K562 (cell line): ENCODE data around the gene CEACAM8. TPM values are rescaled to one million over a fixed set of nuclear protein-coding genes. Genes with fewer than 3 reads are reported as not detected.
"Not testable (repeated sequence)": the region's sequence is repeated elsewhere in the genome, so short reads cannot be mapped to it uniquely, and the experiment has no call there.

Experiments used
- ATAC-seq: fragments of 200-7000 bp; cut with Tn5 transposase; 3 replicates; pipeline ENCODE4 v1.9.1; 2020; ENCODE audit warnings: moderate library complexity
- BruUV-seq: library from RNA; stranded (reverse); fragments of 400-500 nt; replicated peaks from 2 replicates; lab custom pipeline; 2021; lab: Mats Ljungman, UMichigan
- CTCF ChIA-PET: fragments of 300-600 bp; formaldehyde crosslinking; extraction: SDS; loops from one replicate; lab custom pipeline; 2021; ENCODE audit warnings: low intra/inter-chr PET ratio; lab: Yijun Ruan, JAX
- POLR2A ChIA-PET: fragments of 300-600, 350-650 bp; sonication (Branson Sonifier 250); formaldehyde crosslinking; extraction: SDS; loops from one replicate; lab custom pipeline; 2021; ENCODE audit warnings: antibody characterized with exemption, inconsistent platforms; lab: Yijun Ruan, JAX
- DNase-seq, 4 experiments: peaks; one replicate each; pipeline versions ENCODE4 v3.0.0 to v3.0.0-alpha.2; 2011 to 2018; ENCODE audit warnings: low spot score in 3 of 4, mixed read lengths in 3 of 4; ENCODE audit errors: extremely low read depth in 1 of 4
- FAIRE-seq: peaks from 2 replicates; lab custom pipeline; 2011; peaks lifted over from hg19 to GRCh38; lab: Jason Lieb, UNC
- H2AFZ ChIP-seq: 2 replicates; pipeline ENCODE4 v1.6.0; 2011; ENCODE audit warnings: low read depth, low read length, control low read depth, inconsistent platforms
- H3K27ac ChIP-seq: fragments of 200-600 bp; 3 replicates; pipeline ENCODE4 v1.8.0; 2011; ENCODE audit warnings: low read depth, mild to moderate bottlenecking, control low read depth, inconsistent platforms, low read length, moderate library complexity, mixed read lengths; ENCODE audit errors: extremely low read depth
- H3K27me3 ChIP-seq, 2 experiments: fragments of 300-600 bp in 1 of 2; 2 replicates in 1 of 2; 3 replicates in 1 of 2; pipeline versions ENCODE4 v1.6.0 to v1.8.0; 2011; ENCODE audit warnings: inconsistent platforms in 2 of 2, low read length in 2 of 2, mild to moderate bottlenecking in 1 of 2, mixed read lengths in 1 of 2, moderate library complexity in 1 of 2; ENCODE audit not compliant: control insufficient read depth in 2 of 2, insufficient read depth in 2 of 2
- H3K36me3 ChIP-seq: fragments of 300-600 bp; 3 replicates; pipeline ENCODE4 v1.8.0; 2011; ENCODE audit warnings: mild to moderate bottlenecking, low read length, inconsistent platforms; ENCODE audit not compliant: control insufficient read depth, insufficient read depth
- H3K4me1 ChIP-seq, 2 experiments: fragments of 200-600 bp in 1 of 2; replicated peaks in 1 of 2; 2 replicates in 1 of 2; 3 replicates in 1 of 2; pipeline versions ENCODE4 v1.5.1 to v1.8.0; 2011; ENCODE audit warnings: inconsistent platforms in 2 of 2, low read length in 2 of 2, mild to moderate bottlenecking in 1 of 2, mixed read lengths in 1 of 2, moderate library complexity in 1 of 2; ENCODE audit not compliant: control insufficient read depth in 2 of 2, insufficient read depth in 2 of 2
- H3K4me2 ChIP-seq: 2 replicates; pipeline ENCODE4 v1.6.1; 2011; ENCODE audit warnings: low read length, control low read depth, inconsistent platforms, mixed read lengths; ENCODE audit not compliant: insufficient read depth
- H3K4me3 ChIP-seq: fragments of 200-600 bp; sonication (generic), shearing (Covaris generic); 2 replicates; pipeline ENCODE4 v1.5.1; 2016; ENCODE audit warnings: control low read depth, inconsistent platforms
- H3K79me2 ChIP-seq: fragments of 200-600 bp; 3 replicates; pipeline ENCODE4 v1.8.0; 2011; ENCODE audit warnings: low read length, inconsistent platforms; ENCODE audit not compliant: control insufficient read depth, insufficient read depth
- H3K9ac ChIP-seq, 2 experiments: 2 replicates each; pipeline versions ENCODE4 v1.6.0 to v1.6.1; 2011; ENCODE audit warnings: low read depth in 2 of 2, low read length in 2 of 2, control low read depth in 1 of 2, inconsistent platforms in 1 of 2, mild to moderate bottlenecking in 1 of 2, mixed read lengths in 1 of 2; ENCODE audit not compliant: insufficient read depth in 1 of 2
- H3K9me1 ChIP-seq: one replicate; pipeline ENCODE4 v1.6.0; 2011; ENCODE audit warnings: inconsistent platforms, mild to moderate bottlenecking, low read length, moderate library complexity; ENCODE audit not compliant: control insufficient read depth, insufficient read depth
- H3K9me3 ChIP-seq: replicated peaks from 2 replicates; pipeline ENCODE4 v1.5.1; 2011; ENCODE audit warnings: low read depth, low read length, inconsistent platforms; ENCODE audit not compliant: control insufficient read depth, insufficient read depth
- H4K20me1 ChIP-seq: replicated peaks from 2 replicates; pipeline ENCODE4 v1.6.1; 2011; ENCODE audit warnings: low read length, inconsistent platforms, mixed read lengths; ENCODE audit not compliant: control insufficient read depth, insufficient read depth
- CLOCK ChIP-seq: fragments of 250-450 bp; sonication (Bioruptor Pico); IDR thresholded peaks from 2 replicates; pipeline ENCODE4 v1.4.0; 2020; ENCODE audit warnings: mild to moderate bottlenecking, moderate library complexity, borderline replicate concordance
- FOXM1 ChIP-seq, 2 experiments: fragments of 450-650 bp in 1 of 2; sonication (generic) in 1 of 2; formaldehyde crosslinking in 1 of 2; IDR thresholded peaks; 2 replicates each; pipeline versions ENCODE4 v1.6.1 to v1.9.0; 2017 to 2022; ENCODE audit warnings: low read depth in 2 of 2, mild to moderate bottlenecking in 2 of 2, missing genetic modification reagents in 1 of 2, moderate library complexity in 1 of 2
- HOMEZ ChIP-seq: fragments of 250-450 bp; sonication (Bioruptor Pico); IDR thresholded peaks from 2 replicates; pipeline ENCODE4 v1.4.0; 2020; ENCODE audit warnings: mild to moderate bottlenecking, moderate library complexity
- NR0B1 ChIP-seq: fragments of 450-650 bp; IDR thresholded peaks from one replicate; pipeline ENCODE4 v1.6.1; 2018; ENCODE audit warnings: mild to moderate bottlenecking, moderate library complexity; ENCODE audit not compliant: partially characterized antibody
- SMAD4 ChIP-seq: fragments of 250-450 bp; sonication (Bioruptor Pico); conservative IDR thresholded peaks from 2 replicates; pipeline ENCODE4 v1.8.0; 2021; ENCODE audit warnings: inconsistent platforms, mild to moderate bottlenecking, moderate library complexity
- VEZF1 ChIP-seq: fragments of 200-800 bp; sonication (Bioruptor generic); IDR thresholded peaks from 2 replicates; pipeline ENCODE4 v1.6.1; 2017; ENCODE audit warnings: missing genetic modification characterization, missing compliant biosample characterization
- ZNF431 ChIP-seq: sonication (generic); formaldehyde crosslinking; IDR thresholded peaks from 2 replicates; pipeline ENCODE4 v1.8.0; 2022; ENCODE audit warnings: mild to moderate bottlenecking, missing genetic modification reagents
- WGBS: fragments of 100-300 bp; shearing (Covaris generic); methylation state at CpG from one replicate; pipeline ENCODE4 v1.1.6; 2016; ENCODE audit warnings: low coverage, mixed read lengths; ENCODE audit not compliant: insufficient coverage; ENCODE audit errors: missing lambda C conversion rate; 5-methylcytosine and 5-hydroxymethylcytosine counted together
- in situ Hi-C: fragments of 300-500 bp; cut with MboI; formaldehyde crosslinking; loops from 4 replicates; pipeline ENCODE4 v1.15.0; 2018; ENCODE audit warnings: inconsistent platforms, mixed read lengths
- intact Hi-C: fragments of 100-400 bp; cut with micrococcal nuclease; formaldehyde crosslinking; loops from 2 replicates; pipeline ENCODE4 v1.14.2; 2022
- polyA plus RNA-seq, 8 experiments: library from polyadenylated mRNA; depleted of rRNA in 4 of 8; stranded (reverse) in 5 of 8; unstranded in 3 of 8; fragments of >200 nt; fragmentation: Nextera tagmentation in 2 of 8; fragmentation: Illumina TruSeq in 1 of 8; extraction: Ambion mirVana in 2 of 8; extraction: Trizol in 1 of 8; gene quantifications; 2 replicates each; pipeline versions ENCODE4 v1.2.1 to v1.2.3, GENCODE V29; 2011 to 2014; ENCODE audit warnings: inconsistent platforms in 1 of 8, missing spikeins in 1 of 8
- total RNA-seq, 7 experiments: library from RNA; depleted of rRNA in 6 of 7; stranded (reverse); fragments of >200 nt in 6 of 7; fragmentation: Illumina TruSeq in 2 of 7; extraction: Trizol in 2 of 7; gene quantifications; 2 replicates each; pipeline versions ENCODE4 v1.2.1 to v1.2.3, GENCODE V29; 2011 to 2021; ENCODE audit warnings: low replicate concordance in 1 of 7

CEACAM8 gene
- total and polyA plus RNA-seq, 9 of the 15 experiments (the other 6 are each of a cell fraction or from before 2014, with no cell fraction given), result not detected

GRCh38 chr19:42549067-42549466 is 45.7 kb downstream of the CEACAM8 start:
- in situ Hi-C loops, result loop anchor here (25.0 kb wide), 1 partner anchor 437 kb away; no protein-coding TSS in a partner anchor
- POLR2A ChIA-PET, H3K4me3 ChIP-seq, DNase-seq, ATAC-seq, BruUV-seq, H3K9me3 ChIP-seq, H3K27me3 ChIP-seq, FAIRE-seq, H3K36me3 ChIP-seq, H3K27ac ChIP-seq, H4K20me1 ChIP-seq, intact Hi-C loops, H2AFZ ChIP-seq, H3K9ac ChIP-seq, H3K4me2 ChIP-seq, CTCF ChIA-PET, H3K4me1 ChIP-seq, H3K9me1 ChIP-seq, H3K79me2 ChIP-seq: not testable (repeated sequence)
- WGBS, result 0% methylated on average over 1 of the region's 1 CpG
- TF ChIP-seq ZNF431 (CRISPR knock-in tag), result peak; percentile 90

GRCh38 chr19:42548552-42548951 is 46.2 kb downstream of the CEACAM8 start:
- intact Hi-C loops (no loop called here), in situ Hi-C loops (loop anchor here (25.0 kb wide), 1 partner anchor 436 kb away; no protein-coding TSS in a partner anchor)
- no peaks in the 10 kb centered on the region for H3K79me2 ChIP-seq
- ATAC-seq (no peak), FAIRE-seq (no peak), DNase-seq (peak in 3 of 4 experiments; percentile 44 to 48 (median 44))
- H4K20me1 ChIP-seq, result no peaks in the 10 kb centered on the region
- no peak overlapping the region for H3K4me3 ChIP-seq
- H3K4me1 ChIP-seq, result no peaks in the 10 kb centered on the region
- WGBS, result 13% methylated on average over 3 of the region's 4 CpGs
- no peaks in the 10 kb centered on the region for H3K9me3 ChIP-seq
- CTCF ChIA-PET, result no interaction called here
- no peak overlapping the region for H3K27ac ChIP-seq
- no peak overlapping the region for H3K4me2 ChIP-seq
- H3K27me3 ChIP-seq, result no peaks in the 10 kb centered on the region
- POLR2A ChIA-PET, result no interaction called here
- H3K9ac ChIP-seq, result no peak overlapping the region
- no peaks in the 10 kb centered on the region for H3K9me1 ChIP-seq
- H2AFZ ChIP-seq, result no peak overlapping the region
- no TSS peak for BruUV-seq
- H3K36me3 ChIP-seq, result no peaks in the 10 kb centered on the region
- TF ChIP-seq NR0B1, result no peak
- no peak for TF ChIP-seq FOXM1 (IDR thresholded peaks at IDR 0.05; ENCODE audit: low read depth)
- no peak for TF ChIP-seq FOXM1 (CRISPR knock-in tag; IDR thresholded peaks at IDR 0.05; ENCODE audit: low read depth)
- no peak for TF ChIP-seq HOMEZ (CRISPR knock-in tag)
- TF ChIP-seq CLOCK (CRISPR knock-in tag), result no peak
- TF ChIP-seq VEZF1 (CRISPR knock-in tag), result peak; percentile 65
- no peak for TF ChIP-seq SMAD4 (CRISPR knock-in tag)
